Activated CD8-positive, alpha-beta T cell treated with anti-CD3 and anti-CD28 coated beads, Interleukin-2, amount 10 ng/mL, durations not matched to agents 7 days and 5 days (primary cell): Measurements from ENCODE around the gene UBE2D2. TPM values are rescaled to one million over a fixed set of nuclear protein-coding genes. Genes with fewer than 3 reads are reported as not detected.
"Not testable (repeated sequence)": the region's sequence is repeated elsewhere in the genome, so short reads cannot be mapped to it uniquely, and the experiment has no call there.

Source experiments
- ATAC-seq: fragments of 150-1000 bp; cut with Tn5 transposase; one replicate; pipeline ENCODE4 v1.10.0; 2021; ENCODE audit warnings: moderate library complexity
- CTCF ChIA-PET: fragments of 350-600 bp; sonication (Branson Sonifier 250); formaldehyde crosslinking; loops from one replicate; lab custom pipeline; 2021; ENCODE audit warnings: antibody characterized with exemption; lab: Charles Lee
- POLR2A ChIA-PET: fragments of 350-600 bp; sonication (Branson Sonifier 250); formaldehyde crosslinking; loops from one replicate; lab custom pipeline; 2021; ENCODE audit warnings: antibody characterized with exemption; lab: Charles Lee
- DNase-seq: peaks from one replicate; pipeline ENCODE4 v3.0.0-alpha.2; 2020
- H3K27ac Mint-ChIP-seq: one replicate; pipeline ENCODE4 v1.8.0; 2021; ENCODE audit warnings: mild to moderate bottlenecking, mixed read lengths
- H3K27me3 Mint-ChIP-seq: one replicate; pipeline ENCODE4 v1.8.0; 2021; ENCODE audit warnings: low read depth, mixed read lengths
- H3K36me3 Mint-ChIP-seq: one replicate; pipeline ENCODE4 v1.8.0; 2021; ENCODE audit warnings: low read depth, mixed read lengths
- H3K4me1 Mint-ChIP-seq: one replicate; pipeline ENCODE4 v1.8.0; 2021; ENCODE audit warnings: low read depth, mixed read lengths
- H3K4me3 Mint-ChIP-seq: one replicate; pipeline ENCODE4 v1.8.0; 2021; ENCODE audit warnings: mild to moderate bottlenecking, mixed read lengths
- H3K9me3 Mint-ChIP-seq: one replicate; pipeline ENCODE4 v1.8.0; 2022; ENCODE audit warnings: mixed read lengths; ENCODE audit not compliant: insufficient read depth
- total RNA-seq, 2 experiments: library from RNA; stranded (reverse); gene quantifications; one replicate each; pipeline ENCODE4 v1.2.3, GENCODE V29; 2021

Gene UBE2D2
- total RNA-seq, 2 experiments from 2014 or later: 227 to 232 TPM

DNA sequence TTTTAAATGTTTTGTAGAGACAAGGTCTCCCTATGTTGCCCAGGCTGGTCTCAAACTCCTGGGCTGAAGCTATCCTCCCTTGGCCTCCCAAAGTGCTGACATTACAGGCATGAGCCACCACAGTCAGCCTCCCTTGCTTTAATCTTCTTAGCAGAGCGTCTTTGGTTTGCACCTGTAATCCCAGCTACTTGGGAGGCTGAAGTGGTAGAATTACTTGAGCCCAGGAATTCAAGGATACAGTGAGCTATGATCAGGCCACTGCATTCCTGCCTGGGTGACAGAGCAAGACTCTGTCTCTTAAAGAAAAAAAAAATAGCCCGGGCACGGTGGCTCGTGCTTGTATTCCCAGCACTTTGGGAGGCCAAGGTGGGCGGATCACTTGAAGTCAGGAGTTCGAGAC, 27.8 kb downstream of the UBE2D2 start:
- POLR2A ChIA-PET: interaction anchor here (0.6 kb wide), 1 partner anchor 253 kb away, joined by 3 read pairs; no protein-coding TSS in a partner anchor
- Mint-ChIP-seq H3K4me3 (no peak overlapping the region), H3K27me3 (no peaks in the 10 kb centered on the region), H3K36me3 (peaks cover 44% of the 10 kb centered on the region), H3K27ac (no peak overlapping the region), H3K9me3 (no peaks in the 10 kb centered on the region), H3K4me1 (peaks cover 23% of the 10 kb centered on the region)
- CTCF ChIA-PET: interaction anchor here (0.6 to 1.7 kb wide), 6 partner anchors 9 to 177 kb away, joined by 3 to 7 read pairs (median 3); no protein-coding TSS in a partner anchor
- ATAC-seq: no peak
- DNase-seq: no peak

GRCh38 chr5:139592289-139592688, 31.1 kb downstream of the UBE2D2 start:
- ChIA-PET POLR2A (no interaction called here), CTCF (interaction anchor here (1.3 kb wide), 1 partner anchor 173 kb away, joined by 3 read pairs; no protein-coding TSS in a partner anchor)
- Mint-ChIP-seq H3K4me3 (no peak overlapping the region), H3K4me1 (peaks cover 15% of the 10 kb centered on the region), H3K27me3 (no peaks in the 10 kb centered on the region), H3K36me3 (peaks cover 39% of the 10 kb centered on the region), H3K27ac (no peak overlapping the region), H3K9me3 (no peaks in the 10 kb centered on the region)
- DNase-seq: no peak
- no peak for ATAC-seq

- H3K27me3 Mint-ChIP-seq, POLR2A ChIA-PET, ATAC-seq, H3K4me3 Mint-ChIP-seq, H3K9me3 Mint-ChIP-seq, H3K27ac Mint-ChIP-seq, DNase-seq: not testable (repeated sequence)
- CTCF ChIA-PET: interaction anchor here (0.6 kb wide), 1 partner anchor 376 kb away, joined by 3 read pairs; no protein-coding TSS in a partner anchor
- Mint-ChIP-seq H3K36me3 (peaks cover 37% of the 10 kb centered on the region), H3K4me1 (peaks cover 19% of the 10 kb centered on the region)
These were observed 31.9 kb downstream of the UBE2D2 start for GRCh38 chr5:139593076-139593475.

- Mint-ChIP-seq H3K9me3 (no peaks in the 10 kb centered on the region), H3K36me3 (peaks cover 34% of the 10 kb centered on the region), H3K27me3 (no peaks in the 10 kb centered on the region), H3K4me1 (peaks cover 19% of the 10 kb centered on the region), H3K4me3 (no peak overlapping the region), H3K27ac (no peak overlapping the region)
- POLR2A ChIA-PET: no interaction called here
- CTCF ChIA-PET: no interaction called here
- no peak for ATAC-seq
- no peak for DNase-seq
These were observed 32.7 kb downstream of the UBE2D2 start for GRCh38 chr5:139593716-139594319.

GRCh38 chr5:139597134-139597533, 36.0 kb downstream of the UBE2D2 start:
- POLR2A ChIA-PET: interaction anchor here (1.6 kb wide), 1 partner anchor 9 kb away, joined by 4 read pairs; no protein-coding TSS in a partner anchor
- peaks cover 17% of the 10 kb centered on the region for H3K4me1 Mint-ChIP-seq

DNA sequence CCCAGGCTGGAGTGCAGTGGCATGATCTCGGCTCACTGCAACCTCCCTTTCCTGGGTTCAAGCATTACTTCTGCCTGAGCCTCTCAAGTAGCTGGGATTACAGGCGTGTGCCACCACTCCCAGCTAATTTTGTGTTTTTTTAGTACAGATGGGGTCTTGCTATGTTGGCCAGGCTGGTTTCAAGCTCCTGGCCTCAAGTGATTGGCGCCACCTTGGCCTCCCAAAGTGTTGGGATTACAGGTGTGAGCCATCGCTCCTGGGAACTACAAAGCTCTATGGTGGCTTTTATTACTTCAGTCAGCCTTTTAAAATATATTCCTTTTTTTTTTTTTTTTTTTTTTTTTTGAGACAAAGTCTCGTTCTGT, 37.4 kb downstream of the UBE2D2 start:
- CTCF ChIA-PET: interaction anchor here (0.7 to 1.6 kb wide), 6 partner anchors 14 to 85 kb away, joined by 3 to 4 read pairs (median 4); no protein-coding TSS in a partner anchor
- POLR2A ChIA-PET: interaction anchor here (0.7 to 1.6 kb wide), 3 partner anchors 8 to 467 kb away, joined by 3 to 4 read pairs (median 3); no protein-coding TSS in a partner anchor
- Mint-ChIP-seq H3K36me3 (peaks cover 43% of the 10 kb centered on the region), H3K4me1 (peaks cover 17% of the 10 kb centered on the region)
- not testable (repeated sequence) for ATAC-seq, H3K9me3 Mint-ChIP-seq, DNase-seq, H3K27ac Mint-ChIP-seq, H3K4me3 Mint-ChIP-seq, H3K27me3 Mint-ChIP-seq

More at GRCh38 chr5:139597134-139597533, 36.0 kb downstream of the UBE2D2 start:
- no peaks in the 10 kb centered on the region for H3K9me3 Mint-ChIP-seq
- ATAC-seq: no peak
- peaks cover 34% of the 10 kb centered on the region for H3K36me3 Mint-ChIP-seq
- no peak for DNase-seq
- H3K27me3 Mint-ChIP-seq: no peaks in the 10 kb centered on the region
- no peak overlapping the region for H3K27ac Mint-ChIP-seq
- H3K4me3 Mint-ChIP-seq: no peak overlapping the region
- CTCF ChIA-PET: interaction anchor here (0.9 to 1.2 kb wide), 2 partner anchors 36 to 39 kb away, joined by 3 read pairs; no protein-coding TSS in a partner anchor

GRCh38 chr5:139600336-139600949, 39.3 kb downstream of the UBE2D2 start:
- H3K4me3 Mint-ChIP-seq: no peak overlapping the region
- H3K9me3 Mint-ChIP-seq: no peaks in the 10 kb centered on the region
- CTCF ChIA-PET: interaction anchor here (1.3 kb wide), 1 partner anchor 24 kb away, joined by 3 read pairs; no protein-coding TSS in a partner anchor
- H3K27ac Mint-ChIP-seq: no peak overlapping the region
- H3K36me3 Mint-ChIP-seq: peaks cover 38% of the 10 kb centered on the region
- no peaks in the 10 kb centered on the region for H3K27me3 Mint-ChIP-seq
- no peak for DNase-seq
- POLR2A ChIA-PET: no interaction called here
- no peak for ATAC-seq
- H3K4me1 Mint-ChIP-seq: peaks cover 14% of the 10 kb centered on the region

DNA sequence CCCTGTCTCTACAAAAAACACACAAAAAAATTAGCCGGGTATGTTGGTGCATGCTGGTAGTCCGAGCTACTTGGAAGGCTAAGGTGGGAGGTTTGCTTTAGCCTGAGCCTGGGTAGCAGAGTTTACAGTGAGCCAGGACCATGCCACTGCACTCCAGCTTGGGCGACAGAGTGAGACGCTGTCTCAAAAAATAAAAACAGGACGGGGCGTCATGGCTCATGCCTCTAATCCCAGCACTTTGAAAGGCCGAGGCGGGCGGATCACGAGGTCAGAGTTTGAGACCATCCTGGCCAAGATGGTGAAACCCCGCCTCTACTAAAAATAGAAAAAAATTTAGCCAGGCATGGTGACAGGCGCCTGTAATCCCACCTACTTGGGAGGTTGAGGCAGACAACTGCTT, 40.3 kb downstream of the UBE2D2 start:
- ATAC-seq (no peak), DNase-seq (no peak)
- Mint-ChIP-seq H3K9me3 (no peaks in the 10 kb centered on the region), H3K27ac (no peak overlapping the region), H3K4me1 (peaks cover 17% of the 10 kb centered on the region), H3K27me3 (no peaks in the 10 kb centered on the region), H3K36me3 (peaks cover 38% of the 10 kb centered on the region), H3K4me3 (no peak overlapping the region)
- ChIA-PET CTCF (interaction anchor here (0.7 to 1.1 kb wide), 2 partner anchors 10 to 99 kb away, joined by 3 read pairs; no protein-coding TSS in a partner anchor), POLR2A (no interaction called here)

DNA sequence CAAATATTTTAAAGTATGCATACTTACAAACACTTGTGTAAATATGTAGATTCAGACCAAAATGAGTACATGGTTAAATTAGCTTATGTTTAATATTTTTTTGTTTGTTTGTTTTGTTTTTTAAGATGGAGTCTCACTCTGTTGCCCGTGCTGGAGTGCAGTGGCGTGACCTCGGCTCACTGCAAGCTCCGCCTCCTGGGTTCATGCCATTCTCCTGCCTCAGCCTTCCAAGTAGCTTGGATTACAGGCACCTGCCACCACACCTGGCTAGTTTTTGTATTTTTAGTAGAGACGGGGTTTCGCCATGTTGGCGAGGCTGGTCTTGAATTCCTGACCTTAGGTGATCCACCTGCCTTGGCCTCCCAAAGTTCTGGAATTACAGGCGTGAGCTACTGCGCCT, 40.8 kb downstream of the UBE2D2 start:
- POLR2A ChIA-PET, H3K9me3 Mint-ChIP-seq, H3K27me3 Mint-ChIP-seq, H3K4me3 Mint-ChIP-seq, H3K27ac Mint-ChIP-seq, ATAC-seq, DNase-seq: not testable (repeated sequence)
- Mint-ChIP-seq H3K4me1 (peaks cover 16% of the 10 kb centered on the region), H3K36me3 (peaks cover 38% of the 10 kb centered on the region)
- CTCF ChIA-PET: interaction anchor here (0.7 to 1.1 kb wide), 2 partner anchors 11 to 99 kb away, joined by 3 read pairs; no protein-coding TSS in a partner anchor

GRCh38 chr5:139605887-139606286, 44.7 kb downstream of the UBE2D2 start:
- Mint-ChIP-seq H3K27ac (no peak overlapping the region), H3K4me3 (no peak overlapping the region), H3K4me1 (peaks cover 9% of the 10 kb centered on the region), H3K36me3 (peaks cover 28% of the 10 kb centered on the region), H3K9me3 (no peaks in the 10 kb centered on the region), H3K27me3 (no peaks in the 10 kb centered on the region)
- ATAC-seq (no peak), DNase-seq (no peak)
- ChIA-PET CTCF (interaction anchor here (1.1 to 1.8 kb wide), 3 partner anchors 27 to 184 kb away, joined by 3 to 5 read pairs (median 4); no protein-coding TSS in a partner anchor), POLR2A (interaction anchor here (0.7 to 1.3 kb wide), 2 partner anchors 8 to 88 kb away, joined by 4 read pairs; no protein-coding TSS in a partner anchor)

DNA sequence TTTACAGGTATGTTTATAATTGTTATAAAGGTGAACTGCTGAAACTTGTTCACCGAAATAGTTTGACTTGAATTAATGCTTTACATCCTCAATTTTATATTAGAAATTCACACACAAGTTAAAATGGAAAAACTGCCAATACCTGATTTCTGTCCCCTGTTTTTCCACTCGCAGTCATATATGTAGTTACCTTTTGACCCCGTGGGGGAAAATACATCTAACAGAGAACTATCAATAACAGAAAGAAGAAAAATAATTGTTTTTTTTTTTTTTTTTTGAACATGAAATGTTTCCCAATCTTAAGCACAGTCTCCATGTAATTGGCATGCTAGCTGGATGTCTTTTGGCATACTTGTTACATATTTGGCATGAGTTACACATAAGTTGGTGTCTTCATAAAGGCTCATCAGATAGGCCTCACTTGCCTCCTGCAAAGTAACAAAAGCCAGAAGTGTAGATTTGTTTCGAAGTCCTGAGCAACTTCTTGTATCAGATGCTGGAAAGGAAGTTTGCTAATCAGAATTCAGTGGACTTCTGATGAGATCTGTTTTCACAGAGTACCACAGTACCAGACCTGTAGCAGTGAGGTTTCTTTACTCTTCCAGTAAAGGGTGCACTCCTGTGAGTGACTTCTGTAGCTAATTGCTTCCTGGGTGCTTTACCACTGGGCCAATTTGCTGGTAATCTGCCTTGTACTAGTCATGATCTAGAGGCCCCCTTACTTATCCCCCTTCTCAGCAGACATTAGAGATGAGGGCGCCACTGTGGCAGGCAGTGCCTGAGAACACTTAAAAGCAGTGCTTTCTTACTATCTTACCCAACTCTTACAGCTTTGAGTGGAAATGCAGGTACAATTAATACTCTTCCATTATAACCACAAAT, 50.8 kb downstream of the UBE2D2 start:
- Mint-ChIP-seq H3K4me3 (no peak overlapping the region), H3K36me3 (peaks cover 30% of the 10 kb centered on the region), H3K9me3 (no peaks in the 10 kb centered on the region), H3K4me1 (peaks cover 16% of the 10 kb centered on the region), H3K27me3 (no peaks in the 10 kb centered on the region), H3K27ac (peak overlapping the region; percentile 60)
- DNase-seq (no peak), ATAC-seq (no peak)
- POLR2A ChIA-PET: no interaction called here
- CTCF ChIA-PET: interaction anchor here (1.2 to 2.5 kb wide), 4 partner anchors 21 to 49 kb away, joined by 4 to 10 read pairs (median 8); no protein-coding TSS in a partner anchor
